ENCODE data around the gene ITSN2. TPM values are rescaled to one million over a fixed set of nuclear protein-coding genes. Genes with fewer than 3 reads are reported as not detected.

ITSN2 gene
- total RNA-seq, 1 donor from 2014 or later, result 23.8 TPM

DNA sequence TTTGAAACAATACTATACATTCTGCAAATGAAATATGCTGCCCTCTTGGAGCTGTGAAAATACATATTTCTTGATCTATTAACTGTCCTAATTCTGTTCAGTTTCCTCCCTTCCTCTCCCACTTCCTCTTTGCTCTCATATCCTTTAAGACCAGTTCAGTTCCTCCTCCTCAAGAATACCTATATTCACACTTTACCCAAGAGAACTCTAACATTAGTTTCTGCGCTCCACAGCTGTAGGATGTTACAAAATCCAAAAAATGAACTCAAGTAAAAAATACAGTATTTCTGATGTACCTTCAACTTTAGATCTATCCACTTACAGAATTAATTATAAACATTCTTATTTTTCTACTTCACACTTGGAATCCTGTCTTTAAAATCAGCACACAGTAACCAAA is 5.4 kb downstream of the ITSN2 start:
- TF ChIP-seq, protein P1, sequence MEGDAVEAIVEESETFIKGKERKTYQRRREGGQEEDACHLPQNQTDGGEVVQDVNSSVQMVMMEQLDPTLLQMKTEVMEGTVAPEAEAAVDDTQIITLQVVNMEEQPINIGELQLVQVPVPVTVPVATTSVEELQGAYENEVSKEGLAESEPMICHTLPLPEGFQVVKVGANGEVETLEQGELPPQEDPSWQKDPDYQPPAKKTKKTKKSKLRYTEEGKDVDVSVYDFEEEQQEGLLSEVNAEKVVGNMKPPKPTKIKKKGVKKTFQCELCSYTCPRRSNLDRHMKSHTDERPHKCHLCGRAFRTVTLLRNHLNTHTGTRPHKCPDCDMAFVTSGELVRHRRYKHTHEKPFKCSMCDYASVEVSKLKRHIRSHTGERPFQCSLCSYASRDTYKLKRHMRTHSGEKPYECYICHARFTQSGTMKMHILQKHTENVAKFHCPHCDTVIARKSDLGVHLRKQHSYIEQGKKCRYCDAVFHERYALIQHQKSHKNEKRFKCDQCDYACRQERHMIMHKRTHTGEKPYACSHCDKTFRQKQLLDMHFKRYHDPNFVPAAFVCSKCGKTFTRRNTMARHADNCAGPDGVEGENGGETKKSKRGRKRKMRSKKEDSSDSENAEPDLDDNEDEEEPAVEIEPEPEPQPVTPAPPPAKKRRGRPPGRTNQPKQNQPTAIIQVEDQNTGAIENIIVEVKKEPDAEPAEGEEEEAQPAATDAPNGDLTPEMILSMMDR (IDR thresholded peaks at IDR 0.05; ENCODE audit: insufficient read depth, low read depth, low read length), result no peak
- no peak for TF ChIP-seq EZH2 (IDR thresholded peaks at IDR 0.05; ENCODE audit: insufficient read depth, low read length)
- Histone ChIP-seq H2AFZ (ENCODE audit: low read depth, low read length) (no peak overlapping the region), H3K4me3 (ENCODE audit: insufficient read depth, low read depth, low read length) (no peak overlapping the region), H3K27ac (ENCODE audit: low read depth, low read length) (no peak overlapping the region), H4K20me1 (ENCODE audit: insufficient read depth, low read length) (peaks cover 41% of the 10 kb centered on the region), H3K27me3 (ENCODE audit: insufficient read depth, low read length) (no peaks in the 10 kb centered on the region), H3K9ac (ENCODE audit: low read length) (no peak overlapping the region), H3K79me2 (ENCODE audit: insufficient read depth, low read length) (peaks cover 70% of the 10 kb centered on the region), H3K36me3 (ENCODE audit: insufficient read depth, low read length) (no peaks in the 10 kb centered on the region), H3K4me1 (ENCODE audit: insufficient read depth, low read length) (peaks cover 7% of the 10 kb centered on the region), H3K9me3 (ENCODE audit: insufficient read depth, low read depth, low read length) (no peaks in the 10 kb centered on the region), H3K4me2 (ENCODE audit: low read length) (no peak overlapping the region)
- Mint-ChIP-seq H3K9me3 (ENCODE audit: unreplicated experiment) (peaks cover 3% of the 10 kb centered on the region), H3K36me3 (ENCODE audit: low read depth, unreplicated experiment) (peaks cover 3% of the 10 kb centered on the region), H3K4me1 (ENCODE audit: low read depth, unreplicated experiment) (peaks cover 15% of the 10 kb centered on the region), H3K27me3 (ENCODE audit: low read depth, unreplicated experiment) (no peaks in the 10 kb centered on the region), H3K27ac (ENCODE audit: unreplicated experiment) (no peak overlapping the region), H3K4me3 (ENCODE audit: unreplicated experiment) (no peak overlapping the region)
- no peak for FAIRE-seq
- no peak for DNase-seq (ENCODE audit: low read depth)

DNA sequence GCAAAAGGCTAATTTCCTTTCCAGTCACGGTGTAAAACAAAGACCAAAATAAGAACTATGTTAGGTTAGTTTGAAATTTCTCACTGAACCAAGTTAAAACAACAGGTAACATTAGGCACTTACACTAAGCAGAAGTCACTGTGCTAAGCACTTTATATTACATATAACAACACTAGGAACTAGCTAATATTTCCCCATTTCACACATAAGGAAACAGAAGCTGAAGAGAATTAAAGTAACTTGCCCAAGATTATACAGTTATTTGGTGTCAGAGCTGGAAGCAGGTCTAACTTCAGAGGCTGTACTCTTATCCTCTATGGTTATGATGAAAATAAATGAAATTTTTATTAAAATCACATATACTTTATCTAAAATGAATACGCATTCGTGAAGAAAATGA is 5.9 kb downstream of the ITSN2 start:
- H3K27me3 Mint-ChIP-seq (ENCODE audit: low read depth, unreplicated experiment), result no peaks in the 10 kb centered on the region
- H3K4me1 Mint-ChIP-seq (ENCODE audit: low read depth, unreplicated experiment), result peaks cover 15% of the 10 kb centered on the region
- Histone ChIP-seq H3K4me2 (ENCODE audit: low read length) (no peak overlapping the region), H3K9me3 (ENCODE audit: insufficient read depth, low read depth, low read length) (no peaks in the 10 kb centered on the region), H3K4me3 (ENCODE audit: insufficient read depth, low read depth, low read length) (no peak overlapping the region), H3K27ac (ENCODE audit: low read depth, low read length) (no peak overlapping the region), H3K79me2 (ENCODE audit: insufficient read depth, low read length) (peaks cover 70% of the 10 kb centered on the region), H3K36me3 (ENCODE audit: insufficient read depth, low read length) (no peaks in the 10 kb centered on the region), H3K4me1 (ENCODE audit: insufficient read depth, low read length) (peaks cover 5% of the 10 kb centered on the region), H3K27me3 (ENCODE audit: insufficient read depth, low read length) (no peaks in the 10 kb centered on the region), H2AFZ (ENCODE audit: low read depth, low read length) (no peak overlapping the region), H3K9ac (ENCODE audit: low read length) (no peak overlapping the region), H4K20me1 (ENCODE audit: insufficient read depth, low read length) (peaks cover 45% of the 10 kb centered on the region)
- H3K4me3 Mint-ChIP-seq (ENCODE audit: unreplicated experiment), result no peak overlapping the region
- no peak for DNase-seq (ENCODE audit: low read depth)
- peaks cover 3% of the 10 kb centered on the region for H3K9me3 Mint-ChIP-seq (ENCODE audit: unreplicated experiment)
- FAIRE-seq, result no peak
- H3K27ac Mint-ChIP-seq (ENCODE audit: unreplicated experiment), result no peak overlapping the region
- H3K36me3 Mint-ChIP-seq (ENCODE audit: low read depth, unreplicated experiment), result peaks cover 3% of the 10 kb centered on the region
- TF ChIP-seq, protein P1 (IDR thresholded peaks at IDR 0.05; ENCODE audit: insufficient read depth, low read depth, low read length), result no peak
- TF ChIP-seq EZH2 (IDR thresholded peaks at IDR 0.05; ENCODE audit: insufficient read depth, low read length), result no peak

DNA sequence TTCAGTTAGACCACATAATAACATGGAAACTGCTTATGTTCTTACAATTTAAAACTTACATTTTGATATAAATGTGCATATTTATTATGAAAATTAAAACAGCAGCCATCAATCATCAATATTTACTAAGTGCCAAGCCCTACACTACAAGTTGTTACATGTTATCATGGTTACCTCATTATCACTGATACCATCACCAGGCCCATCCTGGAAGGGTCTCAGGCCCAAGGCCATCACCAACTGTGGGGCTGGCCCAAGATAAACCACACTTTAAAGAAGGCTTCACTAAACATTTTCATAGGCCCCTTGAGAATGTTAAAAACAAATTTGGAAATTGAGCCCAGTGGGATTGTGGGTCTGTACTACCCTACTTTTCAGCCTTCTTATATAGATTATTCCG is 6.4 kb downstream of the ITSN2 start:
- Mint-ChIP-seq H3K27ac (ENCODE audit: unreplicated experiment) (no peak overlapping the region), H3K36me3 (ENCODE audit: low read depth, unreplicated experiment) (peaks cover 3% of the 10 kb centered on the region), H3K27me3 (ENCODE audit: low read depth, unreplicated experiment) (no peaks in the 10 kb centered on the region), H3K4me1 (ENCODE audit: low read depth, unreplicated experiment) (peaks cover 14% of the 10 kb centered on the region), H3K4me3 (ENCODE audit: unreplicated experiment) (no peak overlapping the region), H3K9me3 (ENCODE audit: unreplicated experiment) (peaks cover 3% of the 10 kb centered on the region)
- FAIRE-seq, result no peak
- TF ChIP-seq, protein P1 (IDR thresholded peaks at IDR 0.05; ENCODE audit: insufficient read depth, low read depth, low read length), result no peak
- no peak for TF ChIP-seq EZH2 (IDR thresholded peaks at IDR 0.05; ENCODE audit: insufficient read depth, low read length)
- no peaks in the 10 kb centered on the region for H3K27me3 ChIP-seq (ENCODE audit: insufficient read depth, low read length)
- H3K79me2 ChIP-seq (ENCODE audit: insufficient read depth, low read length), result peaks cover 70% of the 10 kb centered on the region
- no peaks in the 10 kb centered on the region for H3K36me3 ChIP-seq (ENCODE audit: insufficient read depth, low read length)
- H3K4me1 ChIP-seq (ENCODE audit: insufficient read depth, low read length), result peaks cover under 1% of the 10 kb centered on the region
- H2AFZ ChIP-seq (ENCODE audit: low read depth, low read length), result no peak overlapping the region
- no peak for DNase-seq (ENCODE audit: low read depth)
- no peak overlapping the region for H3K4me3 ChIP-seq (ENCODE audit: insufficient read depth, low read depth, low read length)
- no peak overlapping the region for H3K4me2 ChIP-seq (ENCODE audit: low read length)
- H3K9ac ChIP-seq (ENCODE audit: low read length), result no peak overlapping the region
- H3K9me3 ChIP-seq (ENCODE audit: insufficient read depth, low read depth, low read length), result no peaks in the 10 kb centered on the region
- peaks cover 42% of the 10 kb centered on the region for H4K20me1 ChIP-seq (ENCODE audit: insufficient read depth, low read length)
- no peak overlapping the region for H3K27ac ChIP-seq (ENCODE audit: low read depth, low read length)
